H1 (cell line): ENCODE data around the gene ARHGAP15. TPM values are rescaled to one million over a fixed set of nuclear protein-coding genes. Genes with fewer than 3 reads are reported as not detected.

Source experiments
- CTCF ChIA-PET: fragments of 300-600 bp; sonication (Branson Sonifier 250); formaldehyde crosslinking; loops from one replicate; lab custom pipeline; 2021; ENCODE audit not compliant: partially characterized antibody; lab: Charles Lee
- POLR2A ChIA-PET: fragments of 300-600 bp; sonication (Branson Sonifier 250); formaldehyde crosslinking; loops from one replicate; lab custom pipeline; 2021; ENCODE audit warnings: inconsistent platforms; ENCODE audit not compliant: partially characterized antibody; lab: Charles Lee
- DNase-seq, 2 experiments: peaks; one replicate each; pipeline versions ENCODE4 v3.0.0 to v3.0.0-alpha.2; 2010 to 2022; ENCODE audit warnings: low spot score in 2 of 2, low read depth in 1 of 2, mixed read lengths in 1 of 2
- FAIRE-seq: peaks from 2 replicates; lab custom pipeline; 2011; peaks lifted over from hg19 to GRCh38; lab: Jason Lieb, UNC
- H2AFZ ChIP-seq: 2 replicates; pipeline ENCODE4 v1.8.1; 2012; ENCODE audit warnings: low read length, inconsistent platforms
- H2AK5ac ChIP-seq: 2 replicates; pipeline ENCODE4 v1.6.1; 2013; ENCODE audit warnings: low read depth, low read length
- H2BK120ac ChIP-seq: replicated peaks from 2 replicates; pipeline ENCODE3; 2013; ENCODE audit warnings: low read depth, low read length, inconsistent platforms
- H2BK12ac ChIP-seq: 2 replicates; pipeline ENCODE4 v1.6.1; 2013; ENCODE audit warnings: low read depth, low read length
- H2BK15ac ChIP-seq: 2 replicates; pipeline ENCODE4 v1.6.1; 2013; ENCODE audit warnings: low read length
- H2BK20ac ChIP-seq: 2 replicates; pipeline ENCODE4 v1.6.1; 2013; ENCODE audit warnings: low read length
- H2BK5ac ChIP-seq: 2 replicates; pipeline ENCODE4 v1.6.1; 2013; ENCODE audit warnings: low read depth, low read length
- H3K14ac ChIP-seq: 2 replicates; pipeline ENCODE4 v1.6.1; 2013; ENCODE audit warnings: inconsistent platforms; ENCODE audit not compliant: insufficient read length
- H3K18ac ChIP-seq: 2 replicates; pipeline ENCODE4 v1.6.1; 2013; ENCODE audit warnings: low read length; ENCODE audit errors: extremely low read depth
- H3K23ac ChIP-seq: 2 replicates; pipeline ENCODE4 v1.6.1; 2013; ENCODE audit warnings: inconsistent platforms; ENCODE audit not compliant: insufficient read length
- H3K23me2 ChIP-seq: 2 replicates; pipeline ENCODE4 v1.6.1; 2013; ENCODE audit warnings: low read depth, low read length
- H3K27ac ChIP-seq: 2 replicates; pipeline ENCODE4 v1.6.1; 2011; ENCODE audit warnings: low read depth, low read length, inconsistent platforms
- H3K27me3 ChIP-seq, 4 experiments: replicated peaks in 1 of 4; 1 replicate in 1 of 4; 2 replicates in 3 of 4; pipeline versions ENCODE4 v1.6.1 to v1.8.1; 2011 to 2013; ENCODE audit warnings: low read length in 3 of 4, mild to moderate bottlenecking in 3 of 4, inconsistent platforms in 2 of 4, mixed read lengths in 2 of 4, moderate library complexity in 1 of 4; ENCODE audit not compliant: control insufficient read depth in 3 of 4, insufficient read depth in 3 of 4; ENCODE audit errors: extremely low read depth in 1 of 4
- H3K36me3 ChIP-seq, 4 experiments: 2 replicates each; pipeline versions ENCODE4 v1.6.1 to v1.8.1; 2011 to 2013; ENCODE audit warnings: mild to moderate bottlenecking in 4 of 4, low read length in 3 of 4, moderate library complexity in 2 of 4, control low read depth in 1 of 4, inconsistent platforms in 1 of 4; ENCODE audit not compliant: insufficient read depth in 4 of 4, control insufficient read depth in 2 of 4
- H3K4ac ChIP-seq: replicated peaks from 2 replicates; pipeline ENCODE3; 2013; ENCODE audit warnings: low read length, low read depth, mixed read lengths, inconsistent platforms; ENCODE audit not compliant: insufficient read length
- H3K4me1 ChIP-seq, 4 experiments: replicated peaks in 1 of 4; 1 replicate in 1 of 4; 2 replicates in 3 of 4; pipeline versions ENCODE4 v1.6.1 to v1.8.1; 2011 to 2013; ENCODE audit warnings: low read length in 3 of 4, inconsistent platforms in 2 of 4, mixed read lengths in 1 of 4; ENCODE audit not compliant: insufficient read depth in 4 of 4, control insufficient read depth in 3 of 4
- H3K4me2 ChIP-seq, 2 experiments: 2 replicates each; pipeline versions ENCODE4 v1.6.1 to v1.8.1; 2011 to 2013; ENCODE audit warnings: low read depth in 2 of 2, low read length in 2 of 2, control low read depth in 1 of 2, inconsistent platforms in 1 of 2, mild to moderate bottlenecking in 1 of 2; ENCODE audit not compliant: insufficient read depth in 1 of 2
- H3K4me3 ChIP-seq, 4 experiments: fragments of 200-600, 300-600 bp in 1 of 4; sonication (generic), shearing (Covaris generic), sonication (Bioruptor Twin) in 1 of 4; 2 replicates each; pipeline versions ENCODE4 v1.5.1 to v1.8.1; 2011 to 2016; ENCODE audit warnings: low read length in 4 of 4, low read depth in 3 of 4, control low read depth in 2 of 4, inconsistent platforms in 2 of 4, mild to moderate bottlenecking in 2 of 4, mixed read lengths in 1 of 4, moderate library complexity in 1 of 4; ENCODE audit not compliant: insufficient read depth in 2 of 4; ENCODE audit errors: extremely low read depth in 1 of 4
- H3K56ac ChIP-seq: replicated peaks from 2 replicates; pipeline ENCODE3; 2013; ENCODE audit warnings: low read depth, mild to moderate bottlenecking, mixed read lengths, low read length, inconsistent platforms; ENCODE audit not compliant: insufficient read length
- H3K79me1 ChIP-seq: 2 replicates; pipeline ENCODE4 v1.6.1; 2013; ENCODE audit warnings: low read depth, low read length, control low read depth
- H3K79me2 ChIP-seq, 2 experiments: 2 replicates each; pipeline versions ENCODE4 v1.6.1 to v1.8.1; 2012 to 2013; ENCODE audit warnings: low read length in 2 of 2, mild to moderate bottlenecking in 2 of 2, inconsistent platforms in 1 of 2; ENCODE audit not compliant: insufficient read depth in 2 of 2, control insufficient read depth in 1 of 2
- H3K9ac ChIP-seq, 4 experiments: replicated peaks in 1 of 4; 1 replicate in 1 of 4; 2 replicates in 3 of 4; pipeline versions ENCODE4 v1.6.1 to v1.8.1; 2011 to 2013; ENCODE audit warnings: low read depth in 3 of 4, low read length in 3 of 4, control low read depth in 2 of 4, mild to moderate bottlenecking in 2 of 4, moderate library complexity in 2 of 4, inconsistent platforms in 1 of 4; ENCODE audit errors: extremely low read depth in 1 of 4
- H3K9me3 ChIP-seq, 2 experiments: 2 replicates each; pipeline versions ENCODE4 v1.6.1 to v1.8.1; 2012 to 2013; ENCODE audit warnings: mild to moderate bottlenecking in 2 of 2, moderate library complexity in 2 of 2, control low read depth in 1 of 2, inconsistent platforms in 1 of 2, low read depth in 1 of 2, low read length in 1 of 2, mixed read lengths in 1 of 2; ENCODE audit not compliant: insufficient read depth in 2 of 2
- H4K20me1 ChIP-seq, 2 experiments: replicated peaks in 1 of 2; 2 replicates each; pipeline versions ENCODE3 to v1.8.1; 2011 to 2013; ENCODE audit warnings: inconsistent platforms in 2 of 2, low read length in 2 of 2, mild to moderate bottlenecking in 1 of 2; ENCODE audit not compliant: insufficient read depth in 2 of 2, control insufficient read depth in 1 of 2
- H4K5ac ChIP-seq: 2 replicates; pipeline ENCODE4 v1.6.1; 2013; ENCODE audit warnings: low read length, low read depth, mixed read lengths, inconsistent platforms; ENCODE audit not compliant: insufficient read length
- H4K8ac ChIP-seq: 2 replicates; pipeline ENCODE4 v1.8.0; 2013; ENCODE audit warnings: mild to moderate bottlenecking, moderate library complexity, low read length, inconsistent platforms; ENCODE audit not compliant: insufficient read depth; ENCODE audit errors: extremely low read depth
- H4K91ac ChIP-seq: replicated peaks from 2 replicates; pipeline ENCODE3; 2013; ENCODE audit warnings: low read length, mixed read lengths, inconsistent platforms; ENCODE audit not compliant: insufficient read length
- EGR1 ChIP-seq: IDR thresholded peaks from 2 replicates; pipeline ENCODE4 v1.6.1; 2011; ENCODE audit warnings: low read depth, low read length, borderline replicate concordance
- GTF2F1 ChIP-seq: IDR thresholded peaks from 2 replicates; pipeline ENCODE4 v1.6.1; 2012; ENCODE audit warnings: low read depth, low read length, improper control_type of control experiment, borderline replicate concordance
- JUN ChIP-seq: IDR thresholded peaks from 2 replicates; pipeline ENCODE4 v1.6.1; 2011; ENCODE audit warnings: low read depth, mild to moderate bottlenecking, improper control_type of control experiment, low read length
- POLR2A ChIP-seq, 2 experiments: IDR thresholded peaks; 1 replicate in 1 of 2; 2 replicates in 1 of 2; pipeline ENCODE4 v1.6.1; 2011; ENCODE audit warnings: low read depth in 2 of 2, low read length in 2 of 2, mild to moderate bottlenecking in 2 of 2; ENCODE audit errors: control extremely low read depth in 1 of 2
- RAD21 ChIP-seq, 2 experiments: IDR thresholded peaks in 1 of 2; conservative IDR thresholded peaks in 1 of 2; 2 replicates each; pipeline ENCODE4 v1.6.1; 2011; ENCODE audit warnings: low read depth in 2 of 2, low read length in 2 of 2, improper control_type of control experiment in 1 of 2, inconsistent platforms in 1 of 2, mild to moderate bottlenecking in 1 of 2, moderate library complexity in 1 of 2
- RNF2 ChIP-seq: fragments of 200-900, 300-1000 bp; sonication (generic); IDR thresholded peaks from 2 replicates; pipeline ENCODE4 v1.7.1; 2016; ENCODE audit warnings: borderline replicate concordance, low read depth, mild to moderate bottlenecking, antibody characterized with exemption, low read length; ENCODE audit not compliant: poor library complexity, severe bottlenecking; ENCODE audit errors: missing control alignments
- RXRA ChIP-seq: IDR thresholded peaks from 2 replicates; pipeline ENCODE4 v1.6.1; 2011; ENCODE audit warnings: low read depth, mild to moderate bottlenecking, low read length, moderate library complexity; ENCODE audit not compliant: insufficient read depth
- TAF7 ChIP-seq: optimal IDR thresholded peaks from 2 replicates; pipeline ENCODE3; 2011; ENCODE audit warnings: low read depth, mild to moderate bottlenecking, inconsistent platforms, low read length, moderate library complexity, borderline replicate concordance
- TBP ChIP-seq: IDR thresholded peaks from 2 replicates; pipeline ENCODE4 v1.6.1; 2011; ENCODE audit warnings: low read depth, low read length, improper control_type of control experiment
- ZNF274 ChIP-seq: IDR thresholded peaks from 2 replicates; pipeline ENCODE4 v1.7.0; 2012; ENCODE audit warnings: low read length, borderline replicate concordance; ENCODE audit errors: extremely low read depth
- WGBS, 2 experiments: shearing (Covaris generic) in 1 of 2; methylation state at CpG; one replicate each; pipeline versions ENCODE4 v1.1.6 to v1.1.7; 2013 to 2015; ENCODE audit warnings: low lambda C conversion rate in 2 of 2, mixed read lengths in 2 of 2, inconsistent platforms in 1 of 2, low coverage in 1 of 2, missing lambda C conversion rate in 1 of 2; ENCODE audit not compliant: insufficient replicate concordance in 2 of 2, insufficient coverage in 1 of 2, insufficient read length in 1 of 2; ENCODE audit errors: extremely low coverage in 1 of 2, missing lambda C conversion rate in 1 of 2; 5-methylcytosine and 5-hydroxymethylcytosine counted together
- polyA plus RNA-seq, 7 experiments: library from polyadenylated mRNA; depleted of rRNA in 3 of 7; stranded (reverse) in 5 of 7; unstranded in 2 of 7; fragments of >200 nt in 5 of 7; fragments of 200-250 nt in 2 of 7; gene quantifications; 1 replicate in 5 of 7; 2 replicates in 1 of 7; 4 replicates in 1 of 7; pipeline versions ENCODE4 v1.2.1 to v1.2.3, GENCODE V29; 2011 to 2013; ENCODE audit warnings: missing spikeins in 2 of 7, mixed read lengths in 2 of 7
- total RNA-seq: library from RNA; stranded (reverse); fragmentation: NEBNext Ultra II Directional; extraction: Animal tissue kit (Norgen Biotek cat#: 25700); gene quantifications from 2 replicates; pipeline ENCODE4 v1.2.1, GENCODE V29; 2021

The ARHGAP15 gene
- total and polyA plus RNA-seq, 2 of the 8 experiments (the other 6 are each of a cell fraction or from before 2014, with no cell fraction given) = not detected

DNA sequence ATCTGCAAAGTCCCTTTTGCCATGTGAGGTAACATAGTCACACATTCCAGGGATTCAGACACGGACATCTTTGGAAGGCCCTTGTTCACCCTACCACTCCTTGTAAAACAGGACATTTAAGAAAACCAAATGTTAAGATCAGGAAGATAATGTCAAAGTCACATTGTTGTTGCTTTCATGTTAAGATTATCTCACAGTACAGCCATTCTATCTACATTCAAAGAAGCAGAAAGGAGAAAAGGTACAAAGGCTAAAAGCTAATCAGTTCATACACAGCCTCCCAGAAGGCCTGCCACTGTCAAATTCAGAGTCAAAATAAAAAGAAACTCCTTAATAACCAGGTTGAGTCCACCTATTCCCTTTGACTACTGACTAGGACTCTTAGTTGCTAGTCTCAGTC lies 573.7 kb downstream of the ARHGAP15 start:
- Histone ChIP-seq H4K5ac (no peak overlapping the region), H4K8ac (no peak overlapping the region), H3K79me2 (no peaks in the 10 kb centered on the region), H2BK12ac (no peak overlapping the region), H2BK5ac (no peak overlapping the region), H3K4me2 (no peak overlapping the region), H3K9ac (no peak overlapping the region), H3K4me1 (no peaks in the 10 kb centered on the region; a peak in 1 of 7 replicates), H2BK15ac (no peak overlapping the region), H3K4me3 (no peak overlapping the region), H4K91ac (no peak overlapping the region), H3K27ac (no peak overlapping the region), H3K18ac (no peak overlapping the region), H3K14ac (no peak overlapping the region), H3K4ac (no peak overlapping the region), H3K36me3 (no peaks in the 10 kb centered on the region), H2AK5ac (no peak overlapping the region), H4K20me1 (no peaks in the 10 kb centered on the region), H3K56ac (no peak overlapping the region), H3K9me3 (no peaks in the 10 kb centered on the region), H2BK120ac (no peak overlapping the region), H3K23me2 (no peaks in the 10 kb centered on the region), H3K79me1 (no peaks in the 10 kb centered on the region), H3K27me3 (no peaks in the 10 kb centered on the region), H2AFZ (no peak overlapping the region), H3K23ac (no peak overlapping the region), H2BK20ac (no peak overlapping the region)
- DNase-seq = no peak
- FAIRE-seq = no peak
- POLR2A ChIA-PET = no interaction called here
- WGBS, 2 experiments = 91% methylated on average over 1 of the region's 1 CpG; no CpG with 5 or more reads in 1 of the 2 experiments
- CTCF ChIA-PET = interaction anchor here (0.8 kb wide), 1 partner anchor 131 kb away, joined by 3 read pairs; no protein-coding TSS in a partner anchor
- TF ChIP-seq RNF2 (no peak), TBP (no peak), POLR2A (IDR thresholded peaks at IDR 0.05; ENCODE audit: control extremely low read depth in 1 of 2, low read depth in 2 of 2, low read length in 2 of 2) (no peak), EGR1 (no peak), TAF7 (no peak), GTF2F1 (no peak), ZNF274 (no peak), RAD21 (IDR thresholded peaks at IDR 0.05 in 1 of 2, conservative IDR thresholded peaks at IDR 0.05 in 1 of 2; ENCODE audit: low read depth in 2 of 2, low read length in 2 of 2) (no peak), RXRA (no peak), JUN (no peak)
